H1 (cell line): ENCODE results near the gene URM1. TPM values are rescaled to one million over a fixed set of nuclear protein-coding genes. Genes with fewer than 3 reads are reported as not detected.

ENCODE experiments used
- BRCA1 ChIP-seq: IDR thresholded peaks from 2 replicates; pipeline ENCODE4 v1.6.1; 2012; ENCODE audit warnings: low read depth, low read length, improper control_type of control experiment
- GTF2F1 ChIP-seq: IDR thresholded peaks from 2 replicates; pipeline ENCODE4 v1.6.1; 2012; ENCODE audit warnings: low read depth, low read length, improper control_type of control experiment, borderline replicate concordance
- POU5F1 ChIP-seq: IDR thresholded peaks from 2 replicates; pipeline ENCODE4 v1.6.1; 2011; ENCODE audit warnings: low read depth, mild to moderate bottlenecking, low read length, moderate library complexity
- SAP30 ChIP-seq: fragments of 300-600 bp; sonication (generic); IDR thresholded peaks from 2 replicates; pipeline ENCODE4 v1.7.1; 2012; ENCODE audit warnings: low read length, moderate library complexity, mild to moderate bottlenecking, inconsistent platforms; ENCODE audit not compliant: insufficient read depth, insufficient replicate concordance
- SP1 ChIP-seq: IDR thresholded peaks from 2 replicates; pipeline ENCODE4 v1.6.1; 2011; ENCODE audit warnings: low read depth, low read length
- SUZ12 ChIP-seq: fragments of 200-600 bp; sonication (generic); IDR thresholded peaks from 2 replicates; pipeline ENCODE4 v1.6.1; 2012; ENCODE audit warnings: mild to moderate bottlenecking, inconsistent platforms, low read length, moderate library complexity, mixed read lengths
- ZNF274 ChIP-seq: IDR thresholded peaks from 2 replicates; pipeline ENCODE4 v1.7.0; 2012; ENCODE audit warnings: low read length, borderline replicate concordance; ENCODE audit errors: extremely low read depth
- polyA plus RNA-seq, 7 experiments: library from polyadenylated mRNA; depleted of rRNA in 3 of 7; stranded (reverse) in 5 of 7; unstranded in 2 of 7; fragments of >200 nt in 5 of 7; fragments of 200-250 nt in 2 of 7; gene quantifications; 1 replicate in 5 of 7; 2 replicates in 1 of 7; 4 replicates in 1 of 7; pipeline versions ENCODE4 v1.2.1 to v1.2.3, GENCODE V29; 2011 to 2013; ENCODE audit warnings: missing spikeins in 2 of 7, mixed read lengths in 2 of 7
- total RNA-seq: library from RNA; stranded (reverse); fragmentation: NEBNext Ultra II Directional; extraction: Animal tissue kit (Norgen Biotek cat#: 25700); gene quantifications from 2 replicates; pipeline ENCODE4 v1.2.1, GENCODE V29; 2021
- TF ChIP-seq, protein P1 (sequence below): fragments of 300-600 bp; sonication (generic); IDR thresholded peaks from 2 replicates; pipeline ENCODE4 v1.7.1; 2012; ENCODE audit warnings: low read length, moderate library complexity, mild to moderate bottlenecking, inconsistent platforms; ENCODE audit not compliant: insufficient replicate concordance
- TF ChIP-seq, protein P2 (sequence below): IDR thresholded peaks from 2 replicates; pipeline ENCODE4 v1.6.1; 2011; ENCODE audit warnings: low read length, improper control_type of control experiment

URM1 gene
- total and polyA plus RNA-seq, 2 of the 8 experiments (the other 6 are each of a cell fraction or from before 2014, with no cell fraction given), result 58.3 to 62.3 TPM

DNA sequence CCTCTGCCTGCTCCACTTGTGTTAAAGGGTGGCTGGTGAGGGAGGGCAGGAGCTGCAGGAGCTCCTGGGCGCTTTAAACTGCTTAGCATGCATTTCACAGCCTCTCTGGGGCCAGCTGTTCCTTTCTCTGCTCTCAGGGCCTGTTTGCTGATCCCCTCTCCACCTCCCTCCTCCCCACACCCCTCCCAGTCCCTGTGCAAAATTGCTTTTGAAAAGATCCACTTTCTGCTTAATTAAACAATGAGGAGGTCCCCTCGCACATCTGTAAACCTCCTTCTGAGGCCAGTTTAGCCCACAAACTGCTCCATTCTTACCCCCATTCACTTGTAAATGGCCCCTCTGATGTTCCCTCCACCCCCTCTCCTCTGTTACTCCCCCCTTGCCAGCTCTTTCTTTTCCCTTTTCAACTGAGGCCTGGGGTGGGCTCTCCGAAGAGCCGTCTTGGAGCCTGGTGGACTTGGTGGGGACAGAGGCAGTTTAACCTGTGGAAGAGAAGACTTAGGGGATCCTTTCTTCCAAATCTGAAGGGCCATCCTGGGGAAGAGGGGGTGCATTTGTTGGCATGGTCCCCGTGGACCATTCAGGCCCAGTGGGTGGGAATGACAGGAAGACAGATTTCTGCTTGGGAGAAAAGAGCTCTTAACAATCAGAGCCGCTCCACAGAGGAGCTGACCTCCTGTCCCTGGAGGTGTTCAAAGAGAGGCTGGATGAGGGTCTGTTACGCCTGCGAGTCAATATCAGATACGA, 12.0 kb downstream of the URM1 start (continued):
- TF ChIP-seq, protein P1, sequence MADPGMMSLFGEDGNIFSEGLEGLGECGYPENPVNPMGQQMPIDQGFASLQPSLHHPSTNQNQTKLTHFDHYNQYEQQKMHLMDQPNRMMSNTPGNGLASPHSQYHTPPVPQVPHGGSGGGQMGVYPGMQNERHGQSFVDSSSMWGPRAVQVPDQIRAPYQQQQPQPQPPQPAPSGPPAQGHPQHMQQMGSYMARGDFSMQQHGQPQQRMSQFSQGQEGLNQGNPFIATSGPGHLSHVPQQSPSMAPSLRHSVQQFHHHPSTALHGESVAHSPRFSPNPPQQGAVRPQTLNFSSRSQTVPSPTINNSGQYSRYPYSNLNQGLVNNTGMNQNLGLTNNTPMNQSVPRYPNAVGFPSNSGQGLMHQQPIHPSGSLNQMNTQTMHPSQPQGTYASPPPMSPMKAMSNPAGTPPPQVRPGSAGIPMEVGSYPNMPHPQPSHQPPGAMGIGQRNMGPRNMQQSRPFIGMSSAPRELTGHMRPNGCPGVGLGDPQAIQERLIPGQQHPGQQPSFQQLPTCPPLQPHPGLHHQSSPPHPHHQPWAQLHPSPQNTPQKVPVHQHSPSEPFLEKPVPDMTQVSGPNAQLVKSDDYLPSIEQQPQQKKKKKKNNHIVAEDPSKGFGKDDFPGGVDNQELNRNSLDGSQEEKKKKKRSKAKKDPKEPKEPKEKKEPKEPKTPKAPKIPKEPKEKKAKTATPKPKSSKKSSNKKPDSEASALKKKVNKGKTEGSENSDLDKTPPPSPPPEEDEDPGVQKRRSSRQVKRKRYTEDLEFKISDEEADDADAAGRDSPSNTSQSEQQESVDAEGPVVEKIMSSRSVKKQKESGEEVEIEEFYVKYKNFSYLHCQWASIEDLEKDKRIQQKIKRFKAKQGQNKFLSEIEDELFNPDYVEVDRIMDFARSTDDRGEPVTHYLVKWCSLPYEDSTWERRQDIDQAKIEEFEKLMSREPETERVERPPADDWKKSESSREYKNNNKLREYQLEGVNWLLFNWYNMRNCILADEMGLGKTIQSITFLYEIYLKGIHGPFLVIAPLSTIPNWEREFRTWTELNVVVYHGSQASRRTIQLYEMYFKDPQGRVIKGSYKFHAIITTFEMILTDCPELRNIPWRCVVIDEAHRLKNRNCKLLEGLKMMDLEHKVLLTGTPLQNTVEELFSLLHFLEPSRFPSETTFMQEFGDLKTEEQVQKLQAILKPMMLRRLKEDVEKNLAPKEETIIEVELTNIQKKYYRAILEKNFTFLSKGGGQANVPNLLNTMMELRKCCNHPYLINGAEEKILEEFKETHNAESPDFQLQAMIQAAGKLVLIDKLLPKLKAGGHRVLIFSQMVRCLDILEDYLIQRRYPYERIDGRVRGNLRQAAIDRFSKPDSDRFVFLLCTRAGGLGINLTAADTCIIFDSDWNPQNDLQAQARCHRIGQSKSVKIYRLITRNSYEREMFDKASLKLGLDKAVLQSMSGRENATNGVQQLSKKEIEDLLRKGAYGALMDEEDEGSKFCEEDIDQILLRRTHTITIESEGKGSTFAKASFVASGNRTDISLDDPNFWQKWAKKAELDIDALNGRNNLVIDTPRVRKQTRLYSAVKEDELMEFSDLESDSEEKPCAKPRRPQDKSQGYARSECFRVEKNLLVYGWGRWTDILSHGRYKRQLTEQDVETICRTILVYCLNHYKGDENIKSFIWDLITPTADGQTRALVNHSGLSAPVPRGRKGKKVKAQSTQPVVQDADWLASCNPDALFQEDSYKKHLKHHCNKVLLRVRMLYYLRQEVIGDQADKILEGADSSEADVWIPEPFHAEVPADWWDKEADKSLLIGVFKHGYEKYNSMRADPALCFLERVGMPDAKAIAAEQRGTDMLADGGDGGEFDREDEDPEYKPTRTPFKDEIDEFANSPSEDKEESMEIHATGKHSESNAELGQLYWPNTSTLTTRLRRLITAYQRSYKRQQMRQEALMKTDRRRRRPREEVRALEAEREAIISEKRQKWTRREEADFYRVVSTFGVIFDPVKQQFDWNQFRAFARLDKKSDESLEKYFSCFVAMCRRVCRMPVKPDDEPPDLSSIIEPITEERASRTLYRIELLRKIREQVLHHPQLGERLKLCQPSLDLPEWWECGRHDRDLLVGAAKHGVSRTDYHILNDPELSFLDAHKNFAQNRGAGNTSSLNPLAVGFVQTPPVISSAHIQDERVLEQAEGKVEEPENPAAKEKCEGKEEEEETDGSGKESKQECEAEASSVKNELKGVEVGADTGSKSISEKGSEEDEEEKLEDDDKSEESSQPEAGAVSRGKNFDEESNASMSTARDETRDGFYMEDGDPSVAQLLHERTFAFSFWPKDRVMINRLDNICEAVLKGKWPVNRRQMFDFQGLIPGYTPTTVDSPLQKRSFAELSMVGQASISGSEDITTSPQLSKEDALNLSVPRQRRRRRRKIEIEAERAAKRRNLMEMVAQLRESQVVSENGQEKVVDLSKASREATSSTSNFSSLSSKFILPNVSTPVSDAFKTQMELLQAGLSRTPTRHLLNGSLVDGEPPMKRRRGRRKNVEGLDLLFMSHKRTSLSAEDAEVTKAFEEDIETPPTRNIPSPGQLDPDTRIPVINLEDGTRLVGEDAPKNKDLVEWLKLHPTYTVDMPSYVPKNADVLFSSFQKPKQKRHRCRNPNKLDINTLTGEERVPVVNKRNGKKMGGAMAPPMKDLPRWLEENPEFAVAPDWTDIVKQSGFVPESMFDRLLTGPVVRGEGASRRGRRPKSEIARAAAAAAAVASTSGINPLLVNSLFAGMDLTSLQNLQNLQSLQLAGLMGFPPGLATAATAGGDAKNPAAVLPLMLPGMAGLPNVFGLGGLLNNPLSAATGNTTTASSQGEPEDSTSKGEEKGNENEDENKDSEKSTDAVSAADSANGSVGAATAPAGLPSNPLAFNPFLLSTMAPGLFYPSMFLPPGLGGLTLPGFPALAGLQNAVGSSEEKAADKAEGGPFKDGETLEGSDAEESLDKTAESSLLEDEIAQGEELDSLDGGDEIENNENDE, result peak; percentile 90
- TF ChIP-seq SAP30 (peak; percentile 16), GTF2F1 (no peak), SUZ12 (no peak; the same call in 1 of the 2 replicates), ZNF274 (no peak), SP1 (no peak), POU5F1 (peak; percentile 1; the same call in 1 of the 2 replicates), BRCA1 (no peak)
- TF ChIP-seq, protein P2, sequence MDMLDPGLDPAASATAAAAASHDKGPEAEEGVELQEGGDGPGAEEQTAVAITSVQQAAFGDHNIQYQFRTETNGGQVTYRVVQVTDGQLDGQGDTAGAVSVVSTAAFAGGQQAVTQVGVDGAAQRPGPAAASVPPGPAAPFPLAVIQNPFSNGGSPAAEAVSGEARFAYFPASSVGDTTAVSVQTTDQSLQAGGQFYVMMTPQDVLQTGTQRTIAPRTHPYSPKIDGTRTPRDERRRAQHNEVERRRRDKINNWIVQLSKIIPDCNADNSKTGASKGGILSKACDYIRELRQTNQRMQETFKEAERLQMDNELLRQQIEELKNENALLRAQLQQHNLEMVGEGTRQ, result no peak
